Astrocyte (in vitro differentiated cells and primary cell): ENCODE results near the gene SMAD7.

Experiments used
- EZH2 ChIP-seq: IDR thresholded peaks from 2 replicates; pipeline ENCODE4 v1.6.1; 2012; ENCODE audit warnings: mild to moderate bottlenecking, low read length, inconsistent platforms; ENCODE audit not compliant: insufficient read depth
- TF ChIP-seq, protein P1 (sequence below): IDR thresholded peaks from 2 replicates; pipeline ENCODE4 v1.5.1; 2011; ENCODE audit warnings: low read depth, mild to moderate bottlenecking, inconsistent platforms, low read length, moderate library complexity; ENCODE audit not compliant: insufficient read depth

DNA sequence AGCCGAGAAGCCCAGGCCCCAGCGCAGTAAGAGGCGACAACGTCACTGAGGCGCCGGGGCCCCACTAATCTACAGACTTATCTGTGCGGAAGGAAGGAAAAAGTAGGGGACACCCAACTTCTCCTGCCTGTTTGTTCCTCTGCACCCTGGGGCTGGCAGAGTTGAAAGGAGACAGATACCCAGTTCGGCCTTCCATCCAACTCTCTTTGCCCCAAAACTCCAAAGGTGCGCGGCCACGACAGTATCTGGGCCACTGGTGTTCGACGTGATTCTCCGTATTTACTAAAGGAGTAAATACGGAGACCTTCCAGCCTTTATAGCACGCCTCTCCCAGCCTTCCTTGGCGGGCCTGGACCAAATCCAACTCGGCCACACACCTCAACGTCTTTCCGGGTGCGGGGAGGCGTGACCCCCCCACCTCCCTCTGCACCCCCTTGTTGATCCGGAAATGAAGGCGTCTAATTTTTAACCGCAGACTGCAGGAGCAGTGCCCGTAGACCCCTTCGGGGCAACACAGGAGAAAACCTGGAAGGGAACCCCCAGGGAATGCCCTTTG, 1.6 kb downstream of the SMAD7 start:
- TF ChIP-seq, protein P1, sequence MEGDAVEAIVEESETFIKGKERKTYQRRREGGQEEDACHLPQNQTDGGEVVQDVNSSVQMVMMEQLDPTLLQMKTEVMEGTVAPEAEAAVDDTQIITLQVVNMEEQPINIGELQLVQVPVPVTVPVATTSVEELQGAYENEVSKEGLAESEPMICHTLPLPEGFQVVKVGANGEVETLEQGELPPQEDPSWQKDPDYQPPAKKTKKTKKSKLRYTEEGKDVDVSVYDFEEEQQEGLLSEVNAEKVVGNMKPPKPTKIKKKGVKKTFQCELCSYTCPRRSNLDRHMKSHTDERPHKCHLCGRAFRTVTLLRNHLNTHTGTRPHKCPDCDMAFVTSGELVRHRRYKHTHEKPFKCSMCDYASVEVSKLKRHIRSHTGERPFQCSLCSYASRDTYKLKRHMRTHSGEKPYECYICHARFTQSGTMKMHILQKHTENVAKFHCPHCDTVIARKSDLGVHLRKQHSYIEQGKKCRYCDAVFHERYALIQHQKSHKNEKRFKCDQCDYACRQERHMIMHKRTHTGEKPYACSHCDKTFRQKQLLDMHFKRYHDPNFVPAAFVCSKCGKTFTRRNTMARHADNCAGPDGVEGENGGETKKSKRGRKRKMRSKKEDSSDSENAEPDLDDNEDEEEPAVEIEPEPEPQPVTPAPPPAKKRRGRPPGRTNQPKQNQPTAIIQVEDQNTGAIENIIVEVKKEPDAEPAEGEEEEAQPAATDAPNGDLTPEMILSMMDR = no peak
- no peak for TF ChIP-seq EZH2
